Liver (tissue), 9 donors: ENCODE measurements around the gene PARD3. TPM values are rescaled to one million over a fixed set of nuclear protein-coding genes. Genes with fewer than 3 reads are reported as not detected.

Source experiments
- DNase-seq: peaks from one replicate; pipeline ENCODE4 v3.0.0-alpha.2; 2017; ENCODE audit warnings: low spot score
- H3K27ac ChIP-seq, 2 donors: one replicate each; pipeline ENCODE4 v1.7.0; 2013; ENCODE audit warnings: inconsistent platforms in 2 of 2, low read length in 2 of 2, control low read depth in 1 of 2, low read depth in 1 of 2, mild to moderate bottlenecking in 1 of 2
- H3K27me3 ChIP-seq, 4 donors: one replicate each; pipeline versions ENCODE4 v1.6.1 to v1.7.0; 2013; ENCODE audit warnings: low read length in 3 of 4, inconsistent platforms in 1 of 4, mild to moderate bottlenecking in 1 of 4, moderate library complexity in 1 of 4; ENCODE audit not compliant: control insufficient read depth in 4 of 4, insufficient read depth in 4 of 4
- H3K36me3 ChIP-seq, 4 donors: one replicate each; pipeline versions ENCODE4 v1.6.1 to v1.7.0; 2013; ENCODE audit warnings: low read length in 3 of 4, mild to moderate bottlenecking in 3 of 4, low read depth in 1 of 4, moderate library complexity in 1 of 4; ENCODE audit not compliant: control insufficient read depth in 4 of 4, insufficient read depth in 3 of 4
- H3K4me1 ChIP-seq, 4 donors: one replicate each; pipeline versions ENCODE4 v1.6.1 to v1.7.0; 2013; ENCODE audit warnings: low read length in 3 of 4, mild to moderate bottlenecking in 3 of 4, moderate library complexity in 1 of 4; ENCODE audit not compliant: control insufficient read depth in 4 of 4, insufficient read depth in 4 of 4
- H3K4me3 ChIP-seq, 3 donors: one replicate each; pipeline versions ENCODE4 v1.6.1 to v1.7.0; 2013; ENCODE audit warnings: low read length in 3 of 3, control low read depth in 1 of 3, low read depth in 1 of 3, mild to moderate bottlenecking in 1 of 3
- H3K9ac ChIP-seq, 2 donors: one replicate each; pipeline ENCODE4 v1.7.0; 2013; ENCODE audit warnings: low read length in 2 of 2, mild to moderate bottlenecking in 2 of 2, moderate library complexity in 2 of 2, control low read depth in 1 of 2, low read depth in 1 of 2
- H3K9me3 ChIP-seq, 4 donors: one replicate each; pipeline versions ENCODE4 v1.6.1 to v1.7.0; 2013; ENCODE audit warnings: low read length in 3 of 4; ENCODE audit not compliant: control insufficient read depth in 4 of 4
- EGR1 ChIP-seq, 2 donors: IDR thresholded peaks; 2 replicates each; pipeline ENCODE4 v1.6.1; 2016 to 2018; ENCODE audit warnings: antibody characterized with exemption in 2 of 2, low read depth in 2 of 2
- FOXA1 ChIP-seq: IDR thresholded peaks from 2 replicates; pipeline ENCODE4 v1.6.1; 2016; ENCODE audit warnings: antibody characterized with exemption
- GABPA ChIP-seq, 2 donors: IDR thresholded peaks in 1 of 2; conservative IDR thresholded peaks in 1 of 2; 2 replicates each; pipeline ENCODE4 v1.6.1; 2016; ENCODE audit warnings: antibody characterized with exemption in 2 of 2, mild to moderate bottlenecking in 1 of 2, moderate library complexity in 1 of 2
- HNF4A ChIP-seq, 2 donors: conservative IDR thresholded peaks; 2 replicates each; pipeline ENCODE4 v1.6.1; 2016; ENCODE audit warnings: antibody characterized with exemption in 2 of 2, mild to moderate bottlenecking in 2 of 2
- NR2F2 ChIP-seq: IDR thresholded peaks from 2 replicates; pipeline ENCODE4 v1.6.1; 2016; ENCODE audit warnings: antibody characterized with exemption
- RAD21 ChIP-seq, 2 donors: IDR thresholded peaks; 2 replicates each; pipeline ENCODE4 v1.6.1; 2016; ENCODE audit warnings: antibody characterized with exemption in 2 of 2, mild to moderate bottlenecking in 2 of 2
- RXRA ChIP-seq, 2 donors: IDR thresholded peaks; 2 replicates each; pipeline ENCODE4 v1.6.1; 2017 to 2018; ENCODE audit warnings: antibody characterized with exemption in 2 of 2, mild to moderate bottlenecking in 1 of 2
- SP1 ChIP-seq: IDR thresholded peaks from 2 replicates; pipeline ENCODE4 v1.6.1; 2018; ENCODE audit warnings: antibody characterized with exemption, mild to moderate bottlenecking
- WGBS: extraction: QIAGEN DNeasy Blood & Tissue Kit; methylation state at CpG from one replicate; pipeline ENCODE4 v1.1.7; 2013; 5-methylcytosine and 5-hydroxymethylcytosine counted together
- polyA plus RNA-seq, 2 donors: library from polyadenylated mRNA; stranded (reverse) in 1 of 2; unstranded in 1 of 2; fragments of 200-250 nt in 1 of 2; fragments of >200 nt in 1 of 2; fragmentation: Nextera tagmentation in 1 of 2; extraction: Ambion mirVana in 1 of 2; gene quantifications; one replicate each; pipeline versions ENCODE4 v1.2.1 to v1.2.3, GENCODE V29; 2013 to 2015
- total RNA-seq, 2 donors: library from RNA; depleted of rRNA; stranded (reverse); fragments of >200 nt; gene quantifications; one replicate each; pipeline ENCODE4 v1.2.3, GENCODE V29; 2014
- TF ChIP-seq, protein P1 (sequence below): fragments of 150-350 bp; IDR thresholded peaks from 2 replicates; pipeline ENCODE4 v1.5.1; 2017; ENCODE audit warnings: improper control_type of control experiment, low read depth, low read length; ENCODE audit not compliant: missing input control
- TF ChIP-seq, protein P2 (sequence below): IDR thresholded peaks from 2 replicates; pipeline ENCODE4 v1.6.1; 2016; ENCODE audit warnings: antibody characterized with exemption
- TF ChIP-seq, protein P3 (sequence below): IDR thresholded peaks from 2 replicates; pipeline ENCODE4 v1.6.1; 2016; ENCODE audit warnings: antibody characterized with exemption, mild to moderate bottlenecking
- TF ChIP-seq, protein P4 (sequence below): IDR thresholded peaks from 2 replicates; pipeline ENCODE4 v1.6.1; 2016; ENCODE audit warnings: antibody characterized with exemption
- donor health status: healthy.
- donor health status: healthy.
- donor health status: healthy.
- donor health status: healthy.
- donor health status: healthy.

PARD3 gene
- total and polyA plus RNA-seq, 4 donors: 12.3 to 43.8 (median 13.5) TPM

DNA sequence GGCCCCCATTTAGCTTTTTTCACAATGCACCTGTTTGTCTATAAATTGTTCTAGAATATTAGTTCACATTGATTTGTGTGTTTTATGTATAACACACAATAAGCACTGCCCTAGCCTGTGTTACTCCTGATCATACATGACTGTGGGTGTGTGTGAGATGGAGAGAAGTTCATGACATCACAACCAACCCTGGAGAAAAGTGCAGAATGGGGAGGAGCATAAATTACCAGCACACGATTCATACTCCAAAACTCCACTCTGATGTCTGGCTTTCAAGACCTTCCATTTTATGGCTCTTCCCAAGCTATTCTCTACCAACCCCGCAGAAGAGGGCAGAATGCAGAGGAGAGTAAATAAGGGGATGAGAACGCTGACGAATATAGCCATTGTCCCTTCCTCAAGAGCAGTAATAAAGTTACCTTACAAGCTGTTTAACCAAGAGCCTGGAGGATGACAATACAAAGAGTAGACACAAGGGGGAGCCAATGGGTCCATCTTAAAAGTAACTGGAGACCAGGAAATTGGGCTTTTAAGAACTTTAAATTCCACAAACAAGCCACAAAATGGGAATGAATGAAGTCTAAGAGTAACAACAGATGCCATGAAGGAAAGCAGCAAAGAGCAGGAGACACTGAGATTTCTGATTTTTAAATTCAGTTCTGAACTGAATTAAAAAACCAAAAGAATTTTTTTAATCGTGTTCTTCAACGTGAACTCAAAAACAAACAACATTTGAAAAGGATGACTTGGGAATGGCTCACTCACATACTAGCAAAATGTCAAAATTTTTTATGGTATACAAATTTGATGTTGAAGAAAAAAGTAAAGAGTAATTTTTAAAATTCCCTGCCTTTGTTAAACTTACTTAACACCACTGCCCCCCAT, 159.6 kb downstream of the PARD3 start:
- no peak overlapping the region for H3K4me3 ChIP-seq
- peaks cover 5 to 24% (median 21%) of the 10 kb centered on the region in 4 donors for H3K4me1 ChIP-seq
- H3K36me3 ChIP-seq: no peaks in the 10 kb centered on the region
- 44% methylated on average over 6 of the region's 6 CpGs for WGBS
- DNase-seq: peak; percentile 45
- H3K9ac ChIP-seq: no peak overlapping the region
- H3K27ac ChIP-seq: no peak overlapping the region
- H3K9me3 ChIP-seq: no peaks in the 10 kb centered on the region
- no peaks in the 10 kb centered on the region for H3K27me3 ChIP-seq
- TF ChIP-seq, protein P1, sequence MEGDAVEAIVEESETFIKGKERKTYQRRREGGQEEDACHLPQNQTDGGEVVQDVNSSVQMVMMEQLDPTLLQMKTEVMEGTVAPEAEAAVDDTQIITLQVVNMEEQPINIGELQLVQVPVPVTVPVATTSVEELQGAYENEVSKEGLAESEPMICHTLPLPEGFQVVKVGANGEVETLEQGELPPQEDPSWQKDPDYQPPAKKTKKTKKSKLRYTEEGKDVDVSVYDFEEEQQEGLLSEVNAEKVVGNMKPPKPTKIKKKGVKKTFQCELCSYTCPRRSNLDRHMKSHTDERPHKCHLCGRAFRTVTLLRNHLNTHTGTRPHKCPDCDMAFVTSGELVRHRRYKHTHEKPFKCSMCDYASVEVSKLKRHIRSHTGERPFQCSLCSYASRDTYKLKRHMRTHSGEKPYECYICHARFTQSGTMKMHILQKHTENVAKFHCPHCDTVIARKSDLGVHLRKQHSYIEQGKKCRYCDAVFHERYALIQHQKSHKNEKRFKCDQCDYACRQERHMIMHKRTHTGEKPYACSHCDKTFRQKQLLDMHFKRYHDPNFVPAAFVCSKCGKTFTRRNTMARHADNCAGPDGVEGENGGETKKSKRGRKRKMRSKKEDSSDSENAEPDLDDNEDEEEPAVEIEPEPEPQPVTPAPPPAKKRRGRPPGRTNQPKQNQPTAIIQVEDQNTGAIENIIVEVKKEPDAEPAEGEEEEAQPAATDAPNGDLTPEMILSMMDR: peak; percentile 69
- TF ChIP-seq EGR1 (IDR thresholded peaks at IDR 0.05; ENCODE audit: low read depth in 2 of 2) (no peak), RXRA (IDR thresholded peaks at IDR 0.05) (no peak), HNF4A (conservative IDR thresholded peaks at IDR 0.05) (peak in 1 of 2 donors; percentile 8), GABPA (IDR thresholded peaks at IDR 0.05 in 1 of 2, conservative IDR thresholded peaks at IDR 0.05 in 1 of 2) (no peak), RAD21 (IDR thresholded peaks at IDR 0.05) (peak; percentile 80 to 81)
- TF ChIP-seq, protein P2, sequence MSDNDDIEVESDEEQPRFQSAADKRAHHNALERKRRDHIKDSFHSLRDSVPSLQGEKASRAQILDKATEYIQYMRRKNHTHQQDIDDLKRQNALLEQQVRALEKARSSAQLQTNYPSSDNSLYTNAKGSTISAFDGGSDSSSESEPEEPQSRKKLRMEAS: no peak
- TF ChIP-seq, protein P3, sequence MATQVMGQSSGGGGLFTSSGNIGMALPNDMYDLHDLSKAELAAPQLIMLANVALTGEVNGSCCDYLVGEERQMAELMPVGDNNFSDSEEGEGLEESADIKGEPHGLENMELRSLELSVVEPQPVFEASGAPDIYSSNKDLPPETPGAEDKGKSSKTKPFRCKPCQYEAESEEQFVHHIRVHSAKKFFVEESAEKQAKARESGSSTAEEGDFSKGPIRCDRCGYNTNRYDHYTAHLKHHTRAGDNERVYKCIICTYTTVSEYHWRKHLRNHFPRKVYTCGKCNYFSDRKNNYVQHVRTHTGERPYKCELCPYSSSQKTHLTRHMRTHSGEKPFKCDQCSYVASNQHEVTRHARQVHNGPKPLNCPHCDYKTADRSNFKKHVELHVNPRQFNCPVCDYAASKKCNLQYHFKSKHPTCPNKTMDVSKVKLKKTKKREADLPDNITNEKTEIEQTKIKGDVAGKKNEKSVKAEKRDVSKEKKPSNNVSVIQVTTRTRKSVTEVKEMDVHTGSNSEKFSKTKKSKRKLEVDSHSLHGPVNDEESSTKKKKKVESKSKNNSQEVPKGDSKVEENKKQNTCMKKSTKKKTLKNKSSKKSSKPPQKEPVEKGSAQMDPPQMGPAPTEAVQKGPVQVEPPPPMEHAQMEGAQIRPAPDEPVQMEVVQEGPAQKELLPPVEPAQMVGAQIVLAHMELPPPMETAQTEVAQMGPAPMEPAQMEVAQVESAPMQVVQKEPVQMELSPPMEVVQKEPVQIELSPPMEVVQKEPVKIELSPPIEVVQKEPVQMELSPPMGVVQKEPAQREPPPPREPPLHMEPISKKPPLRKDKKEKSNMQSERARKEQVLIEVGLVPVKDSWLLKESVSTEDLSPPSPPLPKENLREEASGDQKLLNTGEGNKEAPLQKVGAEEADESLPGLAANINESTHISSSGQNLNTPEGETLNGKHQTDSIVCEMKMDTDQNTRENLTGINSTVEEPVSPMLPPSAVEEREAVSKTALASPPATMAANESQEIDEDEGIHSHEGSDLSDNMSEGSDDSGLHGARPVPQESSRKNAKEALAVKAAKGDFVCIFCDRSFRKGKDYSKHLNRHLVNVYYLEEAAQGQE: no peak

DNA sequence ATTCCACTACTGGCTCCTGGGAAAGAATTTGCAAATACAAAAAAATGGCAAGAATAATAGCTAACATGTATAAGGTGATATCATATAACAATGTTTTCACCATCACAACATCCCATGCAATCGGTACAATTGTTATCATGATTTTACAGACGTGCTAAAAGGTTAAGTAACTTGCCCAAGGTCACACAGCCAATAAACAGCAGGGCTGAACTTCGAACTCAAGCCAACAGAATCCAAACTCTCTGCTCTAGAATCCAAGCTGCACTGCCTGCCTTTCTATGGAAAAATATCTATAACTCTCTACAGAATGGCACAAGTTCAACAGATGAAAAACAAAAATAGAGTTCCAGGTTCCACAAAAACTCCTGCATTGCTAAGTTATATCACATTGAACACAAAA, 160.9 kb downstream of the PARD3 start:
- Histone ChIP-seq H3K27ac (no peak overlapping the region), H3K4me1 (peaks cover 5 to 24% (median 21%) of the 10 kb centered on the region in 4 donors), H3K9me3 (no peaks in the 10 kb centered on the region), H3K36me3 (no peaks in the 10 kb centered on the region), H3K4me3 (no peak overlapping the region), H3K9ac (no peak overlapping the region), H3K27me3 (no peaks in the 10 kb centered on the region)
- 25% methylated on average over 3 of the region's 3 CpGs for WGBS
- DNase-seq: no peak
- peak; percentile 75 to 77 for TF ChIP-seq HNF4A (conservative IDR thresholded peaks at IDR 0.05)
- peak; percentile 28 for TF ChIP-seq SP1
- peak in 1 of 2 donors; percentile 25 for TF ChIP-seq RXRA (IDR thresholded peaks at IDR 0.05)
- TF ChIP-seq FOXA1: no peak
- TF ChIP-seq NR2F2: peak; percentile 19
- TF ChIP-seq, protein P4, sequence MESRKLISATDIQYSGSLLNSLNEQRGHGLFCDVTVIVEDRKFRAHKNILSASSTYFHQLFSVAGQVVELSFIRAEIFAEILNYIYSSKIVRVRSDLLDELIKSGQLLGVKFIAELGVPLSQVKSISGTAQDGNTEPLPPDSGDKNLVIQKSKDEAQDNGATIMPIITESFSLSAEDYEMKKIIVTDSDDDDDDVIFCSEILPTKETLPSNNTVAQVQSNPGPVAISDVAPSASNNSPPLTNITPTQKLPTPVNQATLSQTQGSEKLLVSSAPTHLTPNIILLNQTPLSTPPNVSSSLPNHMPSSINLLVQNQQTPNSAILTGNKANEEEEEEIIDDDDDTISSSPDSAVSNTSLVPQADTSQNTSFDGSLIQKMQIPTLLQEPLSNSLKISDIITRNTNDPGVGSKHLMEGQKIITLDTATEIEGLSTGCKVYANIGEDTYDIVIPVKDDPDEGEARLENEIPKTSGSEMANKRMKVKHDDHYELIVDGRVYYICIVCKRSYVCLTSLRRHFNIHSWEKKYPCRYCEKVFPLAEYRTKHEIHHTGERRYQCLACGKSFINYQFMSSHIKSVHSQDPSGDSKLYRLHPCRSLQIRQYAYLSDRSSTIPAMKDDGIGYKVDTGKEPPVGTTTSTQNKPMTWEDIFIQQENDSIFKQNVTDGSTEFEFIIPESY: no peak
